Chondrocyte (in vitro differentiated cells): ENCODE data around the gene SHOC2. TPM values are rescaled to one million over a fixed set of nuclear protein-coding genes. Genes with fewer than 3 reads are reported as not detected.
"Not testable (repeated sequence)": the region's sequence is repeated elsewhere in the genome, so short reads cannot be mapped to it uniquely, and the experiment has no call there.

Source experiments
- DNase-seq: peaks from one replicate; pipeline ENCODE4 v3.0.0; 2021; ENCODE audit warnings: mixed read lengths, low spot score
- H3K27ac Mint-ChIP-seq: one replicate; pipeline ENCODE4 v1.8.0; 2021; ENCODE audit warnings: mild to moderate bottlenecking, moderate library complexity, mixed read lengths; ENCODE audit not compliant: unreplicated experiment
- H3K27me3 Mint-ChIP-seq: 2 replicates; pipeline ENCODE4 v1.8.0; 2021; ENCODE audit warnings: low read depth, mixed read lengths
- H3K36me3 Mint-ChIP-seq: 2 replicates; pipeline ENCODE4 v1.8.0; 2021; ENCODE audit warnings: low read depth, mixed read lengths
- H3K4me1 Mint-ChIP-seq: 2 replicates; pipeline ENCODE4 v1.8.0; 2021; ENCODE audit warnings: low read depth, mild to moderate bottlenecking, mixed read lengths
- H3K4me3 Mint-ChIP-seq: one replicate; pipeline ENCODE4 v1.8.0; 2021; ENCODE audit warnings: mild to moderate bottlenecking, moderate library complexity, mixed read lengths; ENCODE audit not compliant: unreplicated experiment
- H3K9me3 Mint-ChIP-seq: 2 replicates; pipeline ENCODE4 v1.8.0; 2021; ENCODE audit warnings: low read depth, mixed read lengths
- total RNA-seq: library from RNA; stranded (reverse); gene quantifications from 3 replicates; pipeline ENCODE4 v1.2.1, GENCODE V29; 2021
- TF ChIP-seq, protein P1 (sequence below): fragments of 200-600 bp; sonication (generic); IDR thresholded peaks from 2 replicates; pipeline ENCODE4 v1.5.0; 2021; ENCODE audit warnings: antibody characterized with exemption, mild to moderate bottlenecking, moderate library complexity

The SHOC2 gene
- total RNA-seq, 1 donor from 2014 or later = 65.9 TPM

DNA sequence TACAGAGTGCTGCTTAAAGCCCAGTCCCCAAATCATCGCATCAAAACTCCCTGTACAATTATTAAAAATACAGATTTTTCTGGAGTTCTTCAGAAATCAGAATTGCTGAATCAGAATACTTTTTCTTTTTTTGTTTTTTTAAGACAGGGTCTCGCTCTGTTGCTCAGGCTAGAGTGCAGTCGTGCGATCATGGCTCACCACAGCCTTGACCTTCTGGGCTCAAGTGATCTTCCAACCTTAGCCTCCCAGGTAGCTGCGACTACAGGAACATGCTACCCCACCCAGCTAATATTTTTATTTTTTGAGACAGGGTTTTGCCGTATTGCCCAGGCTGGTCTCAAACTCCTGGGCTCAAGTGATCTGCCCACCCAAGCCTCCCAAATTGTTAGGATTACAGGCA, 4.4 kb upstream of the SHOC2 start:
- no peaks in the 10 kb centered on the region for H3K9me3 Mint-ChIP-seq
- TF ChIP-seq, protein P1, sequence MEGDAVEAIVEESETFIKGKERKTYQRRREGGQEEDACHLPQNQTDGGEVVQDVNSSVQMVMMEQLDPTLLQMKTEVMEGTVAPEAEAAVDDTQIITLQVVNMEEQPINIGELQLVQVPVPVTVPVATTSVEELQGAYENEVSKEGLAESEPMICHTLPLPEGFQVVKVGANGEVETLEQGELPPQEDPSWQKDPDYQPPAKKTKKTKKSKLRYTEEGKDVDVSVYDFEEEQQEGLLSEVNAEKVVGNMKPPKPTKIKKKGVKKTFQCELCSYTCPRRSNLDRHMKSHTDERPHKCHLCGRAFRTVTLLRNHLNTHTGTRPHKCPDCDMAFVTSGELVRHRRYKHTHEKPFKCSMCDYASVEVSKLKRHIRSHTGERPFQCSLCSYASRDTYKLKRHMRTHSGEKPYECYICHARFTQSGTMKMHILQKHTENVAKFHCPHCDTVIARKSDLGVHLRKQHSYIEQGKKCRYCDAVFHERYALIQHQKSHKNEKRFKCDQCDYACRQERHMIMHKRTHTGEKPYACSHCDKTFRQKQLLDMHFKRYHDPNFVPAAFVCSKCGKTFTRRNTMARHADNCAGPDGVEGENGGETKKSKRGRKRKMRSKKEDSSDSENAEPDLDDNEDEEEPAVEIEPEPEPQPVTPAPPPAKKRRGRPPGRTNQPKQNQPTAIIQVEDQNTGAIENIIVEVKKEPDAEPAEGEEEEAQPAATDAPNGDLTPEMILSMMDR = no peak
- no peaks in the 10 kb centered on the region for H3K27me3 Mint-ChIP-seq
- no peak overlapping the region for H3K4me3 Mint-ChIP-seq
- peaks cover 2% of the 10 kb centered on the region for H3K36me3 Mint-ChIP-seq
- peaks cover 74% of the 10 kb centered on the region for H3K4me1 Mint-ChIP-seq
- no peak for DNase-seq
- peak overlapping the region; percentile 49 for H3K27ac Mint-ChIP-seq

DNA sequence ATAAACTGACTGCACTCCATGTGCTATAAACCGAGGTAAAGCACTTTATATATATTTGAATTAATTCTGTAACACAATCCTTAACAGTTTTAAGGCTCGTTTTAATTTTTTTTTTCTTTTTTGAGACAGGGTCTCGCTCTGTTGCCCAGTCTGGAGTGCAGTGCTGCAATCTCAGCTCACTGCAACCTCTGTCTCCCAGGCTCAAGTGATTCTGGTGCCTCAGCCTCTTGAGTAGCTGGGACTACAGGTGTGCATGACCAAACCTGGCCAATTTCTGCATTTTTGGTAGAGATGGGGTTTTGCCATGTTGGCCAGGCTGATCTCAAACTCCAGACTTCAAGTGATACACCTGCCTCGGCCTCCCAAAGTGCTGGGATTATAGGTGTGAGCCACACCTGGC, 3.8 kb upstream of the SHOC2 start:
- not testable (repeated sequence) for H3K9me3 Mint-ChIP-seq, H3K36me3 Mint-ChIP-seq, H3K27me3 Mint-ChIP-seq, DNase-seq, H3K4me3 Mint-ChIP-seq
- peaks cover 68% of the 10 kb centered on the region for H3K4me1 Mint-ChIP-seq
- H3K27ac Mint-ChIP-seq = peak overlapping the region; percentile 100

DNA sequence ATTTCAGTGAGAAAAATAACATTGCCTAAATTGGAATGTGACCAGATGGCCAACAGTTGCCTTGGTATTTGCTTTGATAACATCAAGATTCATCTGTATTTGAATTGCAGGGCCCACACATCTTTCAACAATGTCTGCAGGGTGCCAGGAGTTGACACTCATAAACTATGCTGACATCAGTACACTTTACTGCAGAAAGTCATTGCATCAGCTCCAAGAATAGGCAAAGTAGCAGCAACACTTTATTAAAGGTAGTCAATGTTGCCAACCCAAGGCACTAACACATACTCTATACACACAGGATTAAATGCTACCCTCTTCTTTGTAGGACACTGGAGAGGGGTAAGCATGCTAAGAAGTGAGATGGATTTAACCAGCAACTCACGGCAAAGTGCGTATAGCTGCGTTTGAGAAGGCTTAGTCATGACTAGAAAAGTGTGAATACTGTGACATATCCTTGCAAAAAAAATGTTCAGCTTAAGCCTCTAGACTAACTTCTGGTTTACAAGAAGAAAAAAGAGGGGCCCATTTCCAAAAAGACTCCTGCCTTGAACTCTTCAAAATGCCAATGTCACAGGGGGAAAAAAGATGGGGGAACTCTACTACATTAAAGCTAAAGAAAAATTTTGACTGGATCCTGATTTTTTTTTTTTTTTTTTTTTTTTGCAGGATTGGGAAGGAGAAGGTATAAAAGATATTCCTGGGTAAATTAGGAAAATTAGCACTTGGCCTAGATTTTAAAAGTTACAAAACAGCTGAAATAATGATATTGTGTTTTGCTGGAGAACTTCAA, 2.7 kb upstream of the SHOC2 start:
- TF ChIP-seq, protein P1 = no peak

DNA sequence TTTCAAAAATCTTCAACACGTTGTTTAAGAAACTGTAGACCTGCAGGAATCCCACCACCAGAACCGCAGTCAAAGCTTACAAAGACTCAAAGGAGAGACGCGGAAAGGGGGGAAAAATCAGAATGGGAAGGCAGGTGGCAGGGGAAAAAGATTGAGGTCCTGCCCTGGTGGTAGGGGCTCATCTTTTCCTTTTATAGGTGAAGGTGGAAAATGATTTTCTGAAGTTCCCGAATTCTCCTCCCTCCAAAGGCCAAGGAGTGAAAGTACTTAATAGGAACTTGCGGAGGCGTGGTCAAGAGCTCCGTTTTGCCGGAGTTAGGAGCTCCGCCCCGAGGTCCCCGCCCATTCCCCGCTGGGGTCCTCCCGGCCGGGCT, 1.1 kb upstream of the SHOC2 start:
- TF ChIP-seq, protein P1 = peak; percentile 42
- Mint-ChIP-seq H3K9me3 (no peaks in the 10 kb centered on the region), H3K27me3 (no peaks in the 10 kb centered on the region), H3K4me1 (peaks cover 61% of the 10 kb centered on the region), H3K36me3 (no peaks in the 10 kb centered on the region), H3K4me3 (peak overlapping the region; percentile 87), H3K27ac (peak overlapping the region; percentile 100)
- DNase-seq = no peak

More for the DNA sequence above, 2.7 kb upstream of the SHOC2 start:
- H3K36me3 Mint-ChIP-seq = no peaks in the 10 kb centered on the region
- H3K27me3 Mint-ChIP-seq = no peaks in the 10 kb centered on the region
- peaks cover 63% of the 10 kb centered on the region for H3K4me1 Mint-ChIP-seq
- no peaks in the 10 kb centered on the region for H3K9me3 Mint-ChIP-seq
- H3K27ac Mint-ChIP-seq = peak overlapping the region; percentile 100
- DNase-seq = no peak
- peak overlapping the region; percentile 87 for H3K4me3 Mint-ChIP-seq

DNA sequence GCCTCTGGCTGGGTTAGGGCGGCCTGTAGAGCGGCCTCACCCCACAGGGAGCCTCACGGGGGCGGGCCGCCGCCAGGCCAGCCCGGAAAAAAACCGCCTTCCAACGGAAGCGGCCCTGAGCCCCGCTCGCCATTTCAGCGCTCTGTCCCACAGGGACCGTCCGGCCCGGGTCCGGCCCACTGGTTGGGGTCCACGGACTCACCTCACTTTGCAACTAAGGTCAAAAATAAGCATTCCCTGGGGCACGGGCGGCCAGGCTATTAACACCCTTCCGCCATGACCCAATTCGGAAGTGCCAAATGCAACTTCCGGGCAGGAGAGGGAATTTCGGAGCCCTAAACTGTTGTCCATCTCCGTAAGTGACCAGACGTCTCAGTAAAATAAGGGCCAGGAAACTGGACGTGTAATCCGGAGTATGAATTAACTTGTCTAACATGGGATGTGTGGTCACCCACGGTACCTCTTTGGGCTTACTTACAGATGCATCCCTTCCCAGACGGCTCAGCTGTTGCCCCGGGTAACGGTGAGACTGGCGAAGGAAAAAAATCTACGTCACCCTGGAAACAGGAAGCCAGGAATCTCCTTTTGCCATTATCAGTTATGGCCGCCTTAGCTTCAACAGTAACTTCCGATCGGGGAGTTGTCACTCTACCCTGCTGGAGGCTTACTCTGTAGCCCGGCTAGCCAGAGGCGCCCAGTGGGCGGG, 608 bp upstream of the SHOC2 start, which contains the start of gene BBIP1:
BBIP1 (minus strand) TSS at position 538 of the 706 bp plus-strand sequence. CDS start 1,023 bp downstream, outside the sequence.
- no peaks in the 10 kb centered on the region for H3K9me3 Mint-ChIP-seq
- no peaks in the 10 kb centered on the region for H3K27me3 Mint-ChIP-seq
- peak within 1 kb of the TSS; percentile 91 for H3K4me3 Mint-ChIP-seq
- no peaks in the 10 kb centered on the region for H3K36me3 Mint-ChIP-seq
- H3K27ac Mint-ChIP-seq = peak within 1 kb of the TSS; percentile 100
- peaks cover 63% of the 10 kb centered on the region for H3K4me1 Mint-ChIP-seq
- TF ChIP-seq, protein P1 = no peak
- peak; percentile 98 for DNase-seq
